AG09319 (cell line): ENCODE results near the gene SMAD7.

Source experiments
- DNase-seq: peaks from one replicate; pipeline ENCODE4 v3.0.0-alpha.2; 2010; ENCODE audit warnings: low read depth; ENCODE audit errors: extremely low read depth
- TF ChIP-seq, protein P1 (sequence below): IDR thresholded peaks from 2 replicates; pipeline ENCODE4 v1.5.1; 2011; ENCODE audit warnings: low read depth, mild to moderate bottlenecking, inconsistent platforms, low read length, moderate library complexity

SMAD7 gene

DNA sequence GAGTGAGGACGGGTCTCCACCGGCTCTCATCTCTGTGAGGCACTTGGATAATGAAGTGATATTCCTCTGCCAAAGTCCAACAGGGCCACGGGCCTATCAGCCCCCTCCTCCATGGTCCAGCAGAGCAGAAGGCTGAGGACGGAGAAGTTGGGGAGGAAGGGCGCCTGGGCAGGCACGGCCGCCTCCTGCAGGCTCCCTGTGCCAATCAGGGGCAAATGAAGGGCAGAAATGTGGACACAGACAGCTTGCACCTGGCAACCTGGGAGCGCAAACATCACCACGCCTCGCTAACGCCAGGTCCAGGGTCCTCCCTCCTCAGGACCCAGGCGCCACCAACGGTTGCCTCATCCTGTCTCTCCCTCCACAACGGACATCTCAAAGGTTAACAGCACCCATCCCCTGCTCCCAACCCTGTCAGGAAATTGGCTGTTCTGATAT lies 24.3 kb downstream of the SMAD7 start:
- TF ChIP-seq, protein P1, sequence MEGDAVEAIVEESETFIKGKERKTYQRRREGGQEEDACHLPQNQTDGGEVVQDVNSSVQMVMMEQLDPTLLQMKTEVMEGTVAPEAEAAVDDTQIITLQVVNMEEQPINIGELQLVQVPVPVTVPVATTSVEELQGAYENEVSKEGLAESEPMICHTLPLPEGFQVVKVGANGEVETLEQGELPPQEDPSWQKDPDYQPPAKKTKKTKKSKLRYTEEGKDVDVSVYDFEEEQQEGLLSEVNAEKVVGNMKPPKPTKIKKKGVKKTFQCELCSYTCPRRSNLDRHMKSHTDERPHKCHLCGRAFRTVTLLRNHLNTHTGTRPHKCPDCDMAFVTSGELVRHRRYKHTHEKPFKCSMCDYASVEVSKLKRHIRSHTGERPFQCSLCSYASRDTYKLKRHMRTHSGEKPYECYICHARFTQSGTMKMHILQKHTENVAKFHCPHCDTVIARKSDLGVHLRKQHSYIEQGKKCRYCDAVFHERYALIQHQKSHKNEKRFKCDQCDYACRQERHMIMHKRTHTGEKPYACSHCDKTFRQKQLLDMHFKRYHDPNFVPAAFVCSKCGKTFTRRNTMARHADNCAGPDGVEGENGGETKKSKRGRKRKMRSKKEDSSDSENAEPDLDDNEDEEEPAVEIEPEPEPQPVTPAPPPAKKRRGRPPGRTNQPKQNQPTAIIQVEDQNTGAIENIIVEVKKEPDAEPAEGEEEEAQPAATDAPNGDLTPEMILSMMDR: no peak
- DNase-seq: no peak

DNA sequence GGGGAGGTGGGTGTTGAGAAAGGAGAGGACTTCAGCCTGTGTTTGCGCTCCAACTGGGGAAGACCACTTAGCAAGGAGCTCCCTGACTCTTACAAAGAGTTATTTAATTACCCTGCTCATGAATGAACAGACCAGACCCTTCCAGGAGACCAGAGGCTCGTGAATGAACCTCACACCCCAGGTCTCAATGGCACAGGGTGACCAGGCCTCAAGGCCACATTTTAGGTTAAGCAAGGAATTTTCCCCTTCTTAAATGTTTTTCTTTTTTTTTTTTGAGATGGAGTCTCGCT lies 25.3 kb downstream of the SMAD7 start:
- DNase-seq: no peak
- TF ChIP-seq, protein P1: no peak

- TF ChIP-seq, protein P1: peak; percentile 2; the same call in 1 of the 2 replicates
Observed at GRCh38 chr18:48924630-48925490, 25.9 kb downstream of the SMAD7 start.

DNA sequence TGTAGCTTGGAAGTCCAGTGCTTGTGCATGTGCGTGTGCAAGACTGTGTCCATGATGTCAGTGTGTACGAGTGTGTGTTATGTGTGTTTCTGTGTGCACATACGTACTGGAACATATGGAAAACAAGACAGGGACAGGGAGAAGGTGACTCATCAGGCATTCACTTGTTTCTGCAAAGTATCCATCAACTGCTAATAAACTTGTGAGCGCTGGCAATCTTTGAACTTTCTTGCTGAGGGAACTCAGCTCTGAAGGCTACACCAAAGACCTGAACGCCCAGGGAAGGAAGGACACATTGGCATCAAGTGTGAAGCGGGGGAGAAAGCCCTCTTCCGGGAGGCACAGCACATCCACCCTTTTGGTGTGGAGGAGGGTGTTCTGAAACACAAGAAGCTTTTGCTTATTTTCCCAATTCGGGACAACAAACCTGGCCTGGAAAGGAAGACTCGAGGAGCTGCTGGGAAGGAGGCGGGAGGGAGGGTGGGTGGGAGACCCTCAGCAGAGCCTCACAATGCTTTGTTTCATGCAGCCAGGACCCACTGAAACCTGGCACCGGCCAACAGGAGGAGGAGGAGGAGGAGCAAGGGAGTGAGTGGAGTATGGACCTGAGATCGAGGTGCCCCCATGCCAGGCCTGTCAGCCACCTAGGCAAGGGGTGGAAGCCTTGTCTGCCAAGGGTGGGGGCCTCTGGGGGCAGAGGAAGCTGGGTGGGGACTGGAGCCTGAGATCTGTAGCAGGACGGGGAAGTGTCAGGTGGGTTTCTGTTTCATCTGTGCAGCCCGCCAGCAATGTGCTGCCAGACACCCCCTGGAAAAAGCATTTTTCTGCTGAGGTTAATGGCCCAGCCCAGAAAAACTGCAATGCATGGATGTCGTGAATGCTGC lies 26.8 kb downstream of the SMAD7 start:
- no peak for DNase-seq

More at GRCh38 chr18:48924630-48925490, 25.9 kb downstream of the SMAD7 start:
- DNase-seq: no peak

GRCh38 chr18:48922801-48923730 lies 27.7 kb downstream of the SMAD7 start:
- peak; percentile 30 for DNase-seq
- TF ChIP-seq, protein P1: no peak

More for the DNA sequence above, 26.8 kb downstream of the SMAD7 start:
- TF ChIP-seq, protein P1: no peak

DNA sequence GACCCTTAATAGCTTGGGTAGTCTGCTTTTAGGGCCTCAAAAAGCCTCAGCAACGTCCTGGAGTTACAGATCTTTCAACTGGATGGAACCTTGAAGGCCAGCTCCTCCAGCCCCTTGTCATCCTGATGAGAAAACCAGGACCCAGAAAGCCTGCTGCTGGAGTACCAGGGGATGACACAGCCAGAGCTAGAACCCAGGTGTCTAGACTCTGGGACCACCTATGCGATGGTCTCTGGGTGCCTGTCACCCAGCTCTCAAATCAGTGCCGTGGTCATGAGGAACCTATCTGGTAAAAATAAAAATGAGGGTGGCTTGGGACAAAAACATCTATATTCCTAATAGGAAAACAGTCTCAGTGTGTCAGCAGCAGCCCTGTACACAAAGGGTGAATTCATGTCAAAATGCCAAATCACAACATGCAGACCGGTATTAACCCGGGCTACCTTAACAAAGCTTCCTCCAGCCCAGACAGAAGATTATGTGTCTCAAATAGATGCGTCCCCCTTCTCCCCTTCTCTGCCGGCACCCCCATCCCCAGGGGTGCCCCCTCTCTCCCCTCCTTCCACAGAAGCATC lies 28.5 kb downstream of the SMAD7 start:
- DNase-seq: no peak
- TF ChIP-seq, protein P1: no peak
